ENCODE measurements around the gene SYCN.

SYCN gene

GRCh38 chr19:39192846-39193245, 11.2 kb downstream of the SYCN start:
- TF ChIP-seq Cebpa-rat (IDR thresholded peaks at IDR 0.05), result no peak
- H4K20me1 ChIP-seq, result peaks cover 0 to 13% (median 0%) of the 10 kb centered on the region in 11 experiments; a peak in 5 of 22 replicates
- H3K27ac ChIP-seq, result no peak overlapping the region
- peaks cover 24 to 31% (median 30%) of the 10 kb centered on the region in 11 experiments for H3K27me3 ChIP-seq
- H3K36me3 ChIP-seq, result no peaks in the 10 kb centered on the region
- no peak overlapping the region for H3K4me3 ChIP-seq
- H3K9me3 ChIP-seq (replicated peaks in 1 of 11), result no peaks in the 10 kb centered on the region
- H3K4me1 ChIP-seq, result peaks cover 5 to 42% (median 22%) of the 10 kb centered on the region in 10 experiments; a peak in 17 of 20 replicates
- H3K4me2 ChIP-seq, result peak overlapping the region in 2 of 11 experiments; percentile 5 to 12; a peak in 2 of 22 replicates
- H3K9ac ChIP-seq, result no peak overlapping the region

- Histone ChIP-seq H3K9ac (no peak overlapping the region), H3K4me3 (no peak overlapping the region), H3K27ac (no peak overlapping the region)
Measured at GRCh38 chr19:39190768-39191167, 13.3 kb downstream of the SYCN start.

GRCh38 chr19:39188960-39189359, 15.1 kb downstream of the SYCN start:
- Histone ChIP-seq H3K9ac (peak overlapping the region in 1 of 11 experiments; percentile 21; a peak in 1 of 22 replicates), H3K36me3 (no peaks in the 10 kb centered on the region), H3K27me3 (no peaks in the 10 kb centered on the region), H4K20me1 (peaks cover 0 to 3% (median 0%) of the 10 kb centered on the region in 11 experiments; a peak in 2 of 22 replicates), H3K4me3 (no peak overlapping the region), H3K27ac (no peak overlapping the region), H3K4me1 (peaks cover 0 to 38% (median 16%) of the 10 kb centered on the region in 10 experiments; a peak in 14 of 20 replicates), H3K4me2 (peak overlapping the region in 6 of 11 experiments; percentile 7 to 47 (median 29); a peak in 9 of 22 replicates), H3K9me3 (replicated peaks in 1 of 11) (no peaks in the 10 kb centered on the region)
- TF ChIP-seq Cebpa-rat (IDR thresholded peaks at IDR 0.05), result no peak

More at GRCh38 chr19:39190768-39191167, 13.3 kb downstream of the SYCN start:
- Histone ChIP-seq H3K27me3 (peaks cover 3 to 11% (median 9%) of the 10 kb centered on the region in 11 experiments), H3K36me3 (no peaks in the 10 kb centered on the region), H3K4me2 (no peak overlapping the region), H4K20me1 (peaks cover 0 to 1% (median 0%) of the 10 kb centered on the region in 11 experiments; a peak in 2 of 22 replicates), H3K9me3 (replicated peaks in 1 of 11) (no peaks in the 10 kb centered on the region), H3K4me1 (peaks cover 0 to 35% (median 11%) of the 10 kb centered on the region in 10 experiments; a peak in 14 of 20 replicates)
- TF ChIP-seq Cebpa-rat (IDR thresholded peaks at IDR 0.05), result no peak

- TF ChIP-seq Cebpa-rat (IDR thresholded peaks at IDR 0.05), result no peak
Measured at GRCh38 chr19:39187552-39187943, 16.5 kb downstream of the SYCN start.

GRCh38 chr19:39186391-39186790, 17.7 kb downstream of the SYCN start:
- Histone ChIP-seq H3K4me3 (no peak overlapping the region), H4K20me1 (peaks cover 0 to 3% (median 0%) of the 10 kb centered on the region in 11 experiments; a peak in 3 of 22 replicates), H3K36me3 (peaks cover 0 to 14% (median 5%) of the 10 kb centered on the region in 11 experiments; a peak in 6 of 22 replicates), H3K9me3 (replicated peaks in 1 of 11) (no peaks in the 10 kb centered on the region; a peak in 1 of 22 replicates), H3K9ac (no peak overlapping the region), H3K4me1 (peaks cover 0 to 26% (median 13%) of the 10 kb centered on the region in 10 experiments; a peak in 11 of 20 replicates), H3K27ac (no peak overlapping the region), H3K27me3 (no peaks in the 10 kb centered on the region), H3K4me2 (no peak overlapping the region)
- no peak for TF ChIP-seq Cebpa-rat (IDR thresholded peaks at IDR 0.05)

More at GRCh38 chr19:39187552-39187943, 16.5 kb downstream of the SYCN start:
- Histone ChIP-seq H3K27ac (no peak overlapping the region), H3K27me3 (no peaks in the 10 kb centered on the region), H3K9ac (no peak overlapping the region), H3K4me2 (no peak overlapping the region), H3K4me3 (no peak overlapping the region), H4K20me1 (peaks cover 0 to 3% (median 0%) of the 10 kb centered on the region in 11 experiments; a peak in 3 of 22 replicates), H3K4me1 (peaks cover 0 to 27% (median 16%) of the 10 kb centered on the region in 10 experiments; a peak in 14 of 20 replicates), H3K36me3 (peaks cover 0 to 5% (median 0%) of the 10 kb centered on the region in 11 experiments; a peak in 1 of 22 replicates), H3K9me3 (replicated peaks in 1 of 11) (no peaks in the 10 kb centered on the region; a peak in 1 of 22 replicates)

GRCh38 chr19:39183104-39183503, 21.0 kb downstream of the SYCN start:
- H3K9ac ChIP-seq, result no peak overlapping the region
- no peaks in the 10 kb centered on the region for H3K27me3 ChIP-seq
- peaks cover 13 to 41% (median 22%) of the 10 kb centered on the region in 11 experiments; a peak in 20 of 22 replicates for H3K36me3 ChIP-seq
- TF ChIP-seq Cebpa-rat (IDR thresholded peaks at IDR 0.05), result no peak
- peaks cover 0 to 17% (median 7%) of the 10 kb centered on the region in 11 experiments; a peak in 10 of 22 replicates for H4K20me1 ChIP-seq
- no peaks in the 10 kb centered on the region; a peak in 1 of 22 replicates for H3K9me3 ChIP-seq (replicated peaks in 1 of 11)
- H3K4me2 ChIP-seq, result no peak overlapping the region
- no peak overlapping the region for H3K27ac ChIP-seq
- peaks cover 0 to 47% (median 32%) of the 10 kb centered on the region in 10 experiments; a peak in 16 of 20 replicates for H3K4me1 ChIP-seq
- H3K4me3 ChIP-seq, result no peak overlapping the region

DNA sequence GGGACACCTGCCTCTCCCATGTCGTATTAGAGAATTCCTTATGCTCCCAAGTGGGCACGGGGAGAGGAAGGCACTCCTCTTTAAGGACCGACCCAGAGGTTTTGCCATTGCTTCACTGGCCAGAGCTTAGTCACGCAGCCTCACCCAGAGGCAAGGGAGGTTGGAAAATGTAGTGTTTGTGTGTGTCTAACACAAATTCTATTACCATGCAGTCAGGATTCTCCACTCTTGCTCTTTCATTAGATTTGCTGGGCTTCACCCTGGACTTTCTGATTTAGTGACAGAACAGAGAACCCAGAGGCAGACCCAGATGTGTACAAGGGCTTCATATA, 21.9 kb downstream of the SYCN start:
- peaks cover 0 to 26% (median 9%) of the 10 kb centered on the region in 11 experiments; a peak in 10 of 22 replicates for H4K20me1 ChIP-seq
- H3K36me3 ChIP-seq, result peaks cover 21 to 51% (median 31%) of the 10 kb centered on the region in 11 experiments; a peak in 21 of 22 replicates
- no peaks in the 10 kb centered on the region; a peak in 1 of 22 replicates for H3K9me3 ChIP-seq (replicated peaks in 1 of 11)
- H3K4me2 ChIP-seq, result no peak overlapping the region
- no peak overlapping the region for H3K9ac ChIP-seq
- H3K4me3 ChIP-seq, result no peak overlapping the region
- TF ChIP-seq Cebpa-rat (IDR thresholded peaks at IDR 0.05), result no peak
- H3K27ac ChIP-seq, result no peak overlapping the region
- peaks cover 0 to 53% (median 37%) of the 10 kb centered on the region in 10 experiments; a peak in 16 of 20 replicates for H3K4me1 ChIP-seq
- no peaks in the 10 kb centered on the region for H3K27me3 ChIP-seq

- Histone ChIP-seq H3K27ac (no peak overlapping the region), H3K4me1 (peaks cover 0 to 53% (median 37%) of the 10 kb centered on the region in 10 experiments; a peak in 16 of 20 replicates), H3K9ac (no peak overlapping the region), H3K4me3 (no peak overlapping the region), H4K20me1 (peaks cover 0 to 30% (median 9%) of the 10 kb centered on the region in 11 experiments; a peak in 10 of 22 replicates), H3K4me2 (peak overlapping the region in 1 of 11 experiments; percentile 86; a peak in 1 of 22 replicates), H3K36me3 (peaks cover 21 to 56% (median 36%) of the 10 kb centered on the region in 11 experiments; a peak in 21 of 22 replicates), H3K27me3 (no peaks in the 10 kb centered on the region), H3K9me3 (replicated peaks in 1 of 11) (no peaks in the 10 kb centered on the region; a peak in 1 of 22 replicates)
- no peak for TF ChIP-seq Cebpa-rat (IDR thresholded peaks at IDR 0.05)
Measured at GRCh38 chr19:39181500-39182173, 22.4 kb downstream of the SYCN start.

DNA sequence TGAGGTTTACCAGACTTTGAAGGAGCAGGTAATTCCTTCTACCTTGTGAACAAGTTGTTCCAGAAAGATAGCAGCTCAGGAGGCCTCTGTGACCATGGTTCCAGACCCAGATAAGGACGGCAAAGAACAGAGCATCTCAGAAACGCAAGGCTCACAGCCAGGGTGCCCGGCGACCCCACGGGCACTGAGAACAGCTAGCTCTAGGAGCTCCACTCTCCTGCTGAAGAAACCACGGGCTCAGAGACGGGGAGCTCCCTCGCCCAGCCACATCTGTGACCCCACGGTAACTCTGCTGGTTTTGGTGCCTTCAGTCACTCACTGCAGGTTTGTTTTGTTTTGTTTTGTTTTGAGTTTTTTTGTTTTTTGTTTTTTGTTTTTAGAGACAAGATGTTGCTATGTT, 23.3 kb downstream of the SYCN start:
- Histone ChIP-seq H3K4me3 (no peak overlapping the region), H3K4me1 (peaks cover 0 to 51% (median 37%) of the 10 kb centered on the region in 10 experiments; a peak in 16 of 20 replicates), H3K27ac (no peak overlapping the region), H3K4me2 (peak overlapping the region in 5 of 11 experiments; percentile 5 to 86 (median 82); a peak in 7 of 22 replicates), H3K9ac (no peak overlapping the region), H3K36me3 (peaks cover 30 to 65% (median 45%) of the 10 kb centered on the region in 11 experiments; a peak in 21 of 22 replicates), H4K20me1 (peaks cover 0 to 39% (median 9%) of the 10 kb centered on the region in 11 experiments; a peak in 10 of 22 replicates), H3K9me3 (replicated peaks in 1 of 11) (no peaks in the 10 kb centered on the region; a peak in 1 of 22 replicates), H3K27me3 (no peaks in the 10 kb centered on the region)
- TF ChIP-seq Cebpa-rat (IDR thresholded peaks at IDR 0.05), result no peak

Data from BLaER1 treated with 17β-estradiol and CSF1 and Interleukin-3, amounts not matched to agents 10 nM and 100 nM (cell line).